Neutrophil (primary cell): ENCODE measurements around the gene XIRP1.

Source experiments
- H3K27ac ChIP-seq: fragments of 200-600 bp; sonication (generic); 2 replicates; pipeline ENCODE4 v1.5.1; 2016; ENCODE audit warnings: mild to moderate bottlenecking, moderate library complexity
- H3K27me3 ChIP-seq: fragments of 200-600 bp; sonication (generic); 2 replicates; pipeline ENCODE4 v1.6.0; 2016; ENCODE audit warnings: mild to moderate bottlenecking
- H3K36me3 ChIP-seq: fragments of 200-600 bp; sonication (generic); 2 replicates; pipeline ENCODE4 v1.5.1; 2017
- H3K4me1 ChIP-seq, 2 experiments: fragments of 200-600 bp in 1 of 2; sonication (generic) in 1 of 2; 1 replicate in 1 of 2; 2 replicates in 1 of 2; pipeline versions ENCODE4 v1.5.1 to v1.6.1; 2013 to 2016; ENCODE audit warnings: low read depth in 1 of 2, low read length in 1 of 2, mild to moderate bottlenecking in 1 of 2, moderate library complexity in 1 of 2; ENCODE audit not compliant: control insufficient read depth in 1 of 2, insufficient read depth in 1 of 2
- H3K4me3 ChIP-seq, 2 experiments: fragments of 200-600 bp in 1 of 2; sonication (generic) in 1 of 2; 1 replicate in 1 of 2; 2 replicates in 1 of 2; pipeline ENCODE4 v1.5.1; 2013 to 2016; ENCODE audit warnings: low read depth in 1 of 2, low read length in 1 of 2, mild to moderate bottlenecking in 1 of 2, moderate library complexity in 1 of 2
- H3K9me3 ChIP-seq: fragments of 200-600 bp; sonication (generic); 2 replicates; pipeline ENCODE4 v1.5.1; 2016
- CTCF ChIP-seq: fragments of 200-600 bp; sonication (generic); IDR thresholded peaks from 2 replicates; pipeline ENCODE4 v1.5.1; 2016; ENCODE audit warnings: antibody characterized with exemption

Gene XIRP1

GRCh38 chr3:39137991-39138803 is 54.2 kb downstream of the XIRP1 start:
- Histone ChIP-seq H3K9me3 (peaks cover 1% of the 10 kb centered on the region), H3K4me3 (no peak overlapping the region), H3K36me3 (peaks cover 34% of the 10 kb centered on the region), H3K27ac (no peak overlapping the region), H3K27me3 (no peaks in the 10 kb centered on the region), H3K4me1 (peaks cover 15 to 22% of the 10 kb centered on the region in 2 experiments)
- TF ChIP-seq CTCF: no peak

GRCh38 chr3:39137435-39137936 is 54.9 kb downstream of the XIRP1 start:
- H3K27me3 ChIP-seq: no peaks in the 10 kb centered on the region
- H3K27ac ChIP-seq: no peak overlapping the region
- peaks cover 27% of the 10 kb centered on the region for H3K36me3 ChIP-seq
- peaks cover 15 to 22% of the 10 kb centered on the region in 2 experiments for H3K4me1 ChIP-seq
- no peaks in the 10 kb centered on the region for H3K9me3 ChIP-seq
- no peak overlapping the region for H3K4me3 ChIP-seq
- TF ChIP-seq CTCF: no peak

- Histone ChIP-seq H3K4me3 (no peak overlapping the region), H3K27me3 (no peaks in the 10 kb centered on the region), H3K36me3 (peaks cover 20% of the 10 kb centered on the region), H3K9me3 (no peaks in the 10 kb centered on the region), H3K4me1 (peaks cover 11 to 15% of the 10 kb centered on the region in 2 experiments), H3K27ac (no peak overlapping the region)
- TF ChIP-seq CTCF: no peak
These were observed 55.6 kb downstream of the XIRP1 start for GRCh38 chr3:39136533-39137434.

- H3K27me3 ChIP-seq: no peaks in the 10 kb centered on the region
- H3K36me3 ChIP-seq: peaks cover 5% of the 10 kb centered on the region
- no peaks in the 10 kb centered on the region for H3K9me3 ChIP-seq
- no peak overlapping the region for H3K27ac ChIP-seq
- TF ChIP-seq CTCF: no peak
- H3K4me3 ChIP-seq: no peak overlapping the region
- H3K4me1 ChIP-seq: no peaks in the 10 kb centered on the region
These were observed 57.1 kb downstream of the XIRP1 start for GRCh38 chr3:39135170-39135805.

- H3K27me3 ChIP-seq: no peaks in the 10 kb centered on the region
- H3K27ac ChIP-seq: no peak overlapping the region
- no peaks in the 10 kb centered on the region for H3K4me1 ChIP-seq
- H3K4me3 ChIP-seq: no peak overlapping the region
- TF ChIP-seq CTCF: no peak
- no peaks in the 10 kb centered on the region for H3K9me3 ChIP-seq
- H3K36me3 ChIP-seq: no peaks in the 10 kb centered on the region
These were observed 58.1 kb downstream of the XIRP1 start for GRCh38 chr3:39134305-39134704.
